HG03064 (cell line): ENCODE measurements around the gene CCL13.

Experiments used
- ATAC-seq: cut with Tn5 transposase; IDR thresholded peaks from one replicate; pipeline ENCODE4 v1.9.1; 2021; ENCODE audit warnings: low read depth; ENCODE audit not compliant: unreplicated experiment

Gene CCL13

GRCh38 chr17:34361478-34362061 lies 5.3 kb downstream of the CCL13 start:
- ATAC-seq: no peak

- ATAC-seq: no peak
Observed at GRCh38 chr17:34363183-34363661, 6.9 kb downstream of the CCL13 start, which contains the start of gene CCL1. TSS of gene CCL1 (minus strand) at chr17:34363233. CDS start at chr17:34363161, 72 bp downstream.

GRCh38 chr17:34364751-34365150 lies 8.5 kb downstream of the CCL13 start:
- ATAC-seq: no peak

- ATAC-seq: no peak
Observed at GRCh38 chr17:34365340-34365739, 9.1 kb downstream of the CCL13 start.

- ATAC-seq: no peak
Observed at GRCh38 chr17:34366010-34366409, 9.7 kb downstream of the CCL13 start.

GRCh38 chr17:34366529-34367107 lies 10.3 kb downstream of the CCL13 start:
- ATAC-seq: no peak

- no peak for ATAC-seq
Observed at GRCh38 chr17:34367486-34368195, 11.4 kb downstream of the CCL13 start.

- no peak for ATAC-seq
Observed at GRCh38 chr17:34368196-34368945, 12.1 kb downstream of the CCL13 start.

- no peak for ATAC-seq
Observed at GRCh38 chr17:34368946-34369500, 12.7 kb downstream of the CCL13 start.

GRCh38 chr17:34369571-34369970 lies 13.3 kb downstream of the CCL13 start:
- no peak for ATAC-seq

- no peak for ATAC-seq
Observed at GRCh38 chr17:34370376-34370996, 14.2 kb downstream of the CCL13 start.

GRCh38 chr17:34370997-34371395 lies 14.7 kb downstream of the CCL13 start:
- no peak for ATAC-seq

- no peak for ATAC-seq
Observed at GRCh38 chr17:34371405-34372100, 15.3 kb downstream of the CCL13 start.

- no peak for ATAC-seq
Observed at GRCh38 chr17:34374457-34374856, 18.2 kb downstream of the CCL13 start.

- no peak for ATAC-seq
Observed at GRCh38 chr17:34375426-34375997, 19.2 kb downstream of the CCL13 start.

- ATAC-seq: no peak
Observed at GRCh38 chr17:34377078-34377823, 21.0 kb downstream of the CCL13 start.

GRCh38 chr17:34378664-34379101 lies 22.4 kb downstream of the CCL13 start:
- peak; percentile 76 for ATAC-seq

- no peak for ATAC-seq
Observed at GRCh38 chr17:34379868-34380267, 23.6 kb downstream of the CCL13 start.
